Skeletal muscle tissue (tissue), 4 donors: ENCODE results near the gene MORC4. TPM values are rescaled to one million over a fixed set of nuclear protein-coding genes. Genes with fewer than 3 reads are reported as not detected.

Experiments used
- H3K27ac ChIP-seq: one replicate; pipeline ENCODE4 v1.7.0; 2013; ENCODE audit warnings: mild to moderate bottlenecking, low read depth, low read length, inconsistent platforms
- H3K27me3 ChIP-seq, 3 donors: one replicate each; pipeline ENCODE4 v1.7.0; 2013; ENCODE audit warnings: low read length in 3 of 3; ENCODE audit not compliant: control insufficient read depth in 3 of 3, insufficient read depth in 3 of 3
- H3K36me3 ChIP-seq, 3 donors: one replicate each; pipeline ENCODE4 v1.7.0; 2013; ENCODE audit warnings: low read length in 3 of 3; ENCODE audit not compliant: control insufficient read depth in 3 of 3, insufficient read depth in 3 of 3
- H3K4me1 ChIP-seq, 3 donors: one replicate each; pipeline ENCODE4 v1.7.0; 2013; ENCODE audit warnings: low read length in 3 of 3, mild to moderate bottlenecking in 3 of 3; ENCODE audit not compliant: control insufficient read depth in 3 of 3, insufficient read depth in 3 of 3
- H3K4me3 ChIP-seq, 3 donors: one replicate each; pipeline ENCODE4 v1.7.0; 2013; ENCODE audit warnings: low read length in 3 of 3
- H3K9ac ChIP-seq, 3 donors: one replicate each; pipeline ENCODE4 v1.7.0; 2013; ENCODE audit warnings: low read length in 3 of 3, mild to moderate bottlenecking in 3 of 3, moderate library complexity in 2 of 3, low read depth in 1 of 3
- H3K9me3 ChIP-seq, 3 donors: one replicate each; pipeline ENCODE4 v1.7.0; 2013; ENCODE audit warnings: low read length in 3 of 3; ENCODE audit not compliant: control insufficient read depth in 3 of 3
- total RNA-seq: library from RNA; depleted of rRNA; stranded (reverse); fragments of >200 nt; gene quantifications from one replicate; pipeline ENCODE4 v1.2.3, GENCODE V29; 2014
- donor health status: Osteomylitis.

MORC4 gene
- total RNA-seq, 1 donor from 2014 or later = 34.4 TPM

- Histone ChIP-seq H3K4me3 (no peak overlapping the region), H3K36me3 (no peaks in the 10 kb centered on the region), H3K27ac (no peak overlapping the region), H3K9me3 (no peaks in the 10 kb centered on the region), H3K27me3 (peaks cover 0 to 4% (median 0%) of the 10 kb centered on the region in 3 donors), H3K9ac (no peak overlapping the region), H3K4me1 (no peaks in the 10 kb centered on the region)
These were observed 78.4 kb downstream of the MORC4 start for GRCh38 chrX:106921637-106922036.

DNA sequence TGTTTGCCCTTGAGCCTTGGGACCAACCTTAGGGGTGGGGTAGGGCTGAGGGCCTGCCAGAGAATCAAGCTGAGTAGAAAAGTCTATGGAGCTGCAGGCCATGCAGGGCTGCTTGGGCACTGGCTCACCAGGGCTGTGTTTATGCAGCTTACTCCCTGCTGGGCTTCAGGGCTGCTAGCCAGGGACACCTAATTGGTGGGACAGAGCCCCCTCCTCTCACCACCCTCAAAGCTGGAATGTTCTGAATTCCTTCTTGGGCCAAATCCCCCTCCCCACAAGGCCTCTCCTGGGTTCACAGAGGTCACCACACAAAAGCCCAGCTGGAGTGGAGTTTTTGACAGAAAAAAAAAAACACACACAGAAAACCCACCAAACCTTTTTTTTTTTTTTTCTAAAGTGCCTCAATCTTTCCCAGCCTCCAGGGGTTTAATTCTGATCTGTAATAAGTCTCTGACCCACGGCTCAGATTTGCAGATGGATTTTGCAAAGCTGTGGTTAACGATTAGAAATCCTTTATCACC is 80.0 kb downstream of the MORC4 start, which contains the start of gene CLDN2:
Gene CLDN2 (plus strand): TSS at position 471 of the 521 bp plus-strand sequence. CDS start 7,827 bp downstream, outside the sequence.
- H3K9me3 ChIP-seq = no peaks in the 10 kb centered on the region
- no peak within 1 kb of the TSS for H3K9ac ChIP-seq
- H3K27me3 ChIP-seq = peaks cover 0 to 4% (median 0%) of the 10 kb centered on the region in 3 donors
- H3K36me3 ChIP-seq = no peaks in the 10 kb centered on the region
- H3K27ac ChIP-seq = no peak within 1 kb of the TSS
- no peak within 1 kb of the TSS for H3K4me3 ChIP-seq
- no peaks in the 10 kb centered on the region for H3K4me1 ChIP-seq

DNA sequence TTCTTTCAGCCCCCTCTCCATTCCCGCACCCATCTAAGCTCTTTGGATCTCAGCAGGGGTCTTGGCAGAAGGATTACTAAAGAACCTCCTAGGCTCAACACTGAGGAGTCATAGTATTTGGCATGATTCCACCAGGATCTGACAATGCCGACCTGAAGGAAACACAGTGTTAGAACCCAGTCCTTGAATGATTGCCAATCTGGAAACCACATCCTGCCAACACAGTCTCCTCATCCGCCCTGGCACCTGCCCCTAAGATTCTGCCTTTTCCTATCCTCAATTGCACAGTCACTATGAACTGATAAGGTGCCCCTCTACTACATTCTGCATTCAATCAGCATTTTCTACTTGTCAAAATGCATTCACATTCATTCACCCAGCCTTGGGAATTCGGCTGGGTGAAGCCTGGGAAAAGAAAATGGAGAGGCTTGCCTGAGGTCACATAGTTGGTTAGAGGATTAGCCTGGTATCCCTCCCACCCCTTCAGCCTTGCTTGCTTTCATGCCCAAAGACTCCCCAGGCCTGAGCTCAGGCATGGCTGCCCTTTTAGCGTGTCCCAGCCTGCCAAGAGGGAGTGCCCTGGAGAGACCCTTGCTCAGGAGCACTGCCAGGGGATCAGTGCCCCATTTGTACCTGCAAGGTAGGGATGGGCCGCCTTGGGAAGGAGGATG is 82.0 kb downstream of the MORC4 start:
- Histone ChIP-seq H3K9ac (no peak overlapping the region), H3K27ac (no peak overlapping the region), H3K4me1 (no peaks in the 10 kb centered on the region), H3K36me3 (no peaks in the 10 kb centered on the region), H3K9me3 (no peaks in the 10 kb centered on the region), H3K4me3 (no peak overlapping the region), H3K27me3 (peaks cover 0 to 4% (median 0%) of the 10 kb centered on the region in 3 donors)

- Histone ChIP-seq H3K9ac (no peak overlapping the region), H3K9me3 (no peaks in the 10 kb centered on the region), H3K27ac (no peak overlapping the region), H3K4me1 (no peaks in the 10 kb centered on the region), H3K4me3 (no peak overlapping the region), H3K27me3 (peaks cover 0 to 4% (median 0%) of the 10 kb centered on the region in 3 donors), H3K36me3 (no peaks in the 10 kb centered on the region)
These were observed 87.1 kb downstream of the MORC4 start for GRCh38 chrX:106912864-106913263.

DNA sequence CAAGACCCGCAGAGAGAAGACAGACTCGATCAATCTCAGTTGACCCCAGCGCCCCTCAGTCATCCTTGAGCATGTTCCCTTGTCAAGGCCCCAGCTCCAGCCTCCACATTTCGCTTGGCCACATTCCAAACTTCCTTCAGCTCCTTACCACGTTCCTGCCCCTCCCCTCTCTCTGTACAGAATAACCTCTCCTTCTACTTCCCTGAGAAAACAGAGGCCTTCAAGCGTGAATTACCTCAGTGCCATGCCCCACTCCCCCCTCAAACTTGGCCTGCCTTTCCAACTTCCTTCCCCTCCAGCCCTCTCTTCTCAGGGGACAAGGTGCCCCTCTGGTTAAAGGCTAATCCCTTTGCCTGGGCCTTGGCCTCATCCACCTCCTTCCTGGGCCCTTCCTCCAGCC is 93.7 kb downstream of the MORC4 start:
- no peaks in the 10 kb centered on the region for H3K36me3 ChIP-seq
- H3K9ac ChIP-seq = no peak overlapping the region
- peak overlapping the region; percentile 84 for H3K27ac ChIP-seq
- H3K4me1 ChIP-seq = peaks cover 6 to 39% (median 18%) of the 10 kb centered on the region in 3 donors
- no peak overlapping the region for H3K4me3 ChIP-seq
- no peaks in the 10 kb centered on the region for H3K9me3 ChIP-seq
- H3K27me3 ChIP-seq = no peaks in the 10 kb centered on the region

DNA sequence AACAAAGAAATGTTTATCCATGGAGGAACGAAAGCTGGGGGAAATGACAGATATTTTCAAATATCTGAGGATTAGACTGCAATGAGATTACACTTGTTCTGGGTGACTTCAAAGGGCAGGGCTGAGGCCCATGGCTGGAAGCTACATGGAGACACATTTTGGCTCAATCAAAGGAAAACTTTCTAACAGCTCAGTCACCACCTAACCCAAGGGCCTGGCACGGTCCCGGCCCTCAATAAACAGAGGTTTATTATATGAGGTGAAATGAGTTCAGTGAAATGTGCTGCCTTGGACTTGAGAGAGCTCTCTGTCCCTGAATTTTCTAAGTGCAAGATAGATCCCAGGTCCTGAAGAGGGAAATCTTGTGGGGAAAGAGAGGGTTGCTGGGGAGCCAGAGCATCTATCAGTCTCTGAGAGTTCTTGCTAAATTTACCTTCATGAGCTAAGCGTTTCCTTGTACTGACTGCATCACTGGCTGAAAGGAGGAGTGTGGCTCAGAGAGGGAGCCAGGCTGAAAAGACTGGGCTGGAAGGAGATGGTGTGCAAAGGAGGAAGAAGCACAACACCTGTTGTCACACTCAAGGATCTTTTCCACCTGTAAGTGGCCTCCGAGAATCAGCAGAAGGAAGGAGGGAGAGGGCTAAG is 94.8 kb downstream of the MORC4 start:
- no peaks in the 10 kb centered on the region for H3K36me3 ChIP-seq

DNA sequence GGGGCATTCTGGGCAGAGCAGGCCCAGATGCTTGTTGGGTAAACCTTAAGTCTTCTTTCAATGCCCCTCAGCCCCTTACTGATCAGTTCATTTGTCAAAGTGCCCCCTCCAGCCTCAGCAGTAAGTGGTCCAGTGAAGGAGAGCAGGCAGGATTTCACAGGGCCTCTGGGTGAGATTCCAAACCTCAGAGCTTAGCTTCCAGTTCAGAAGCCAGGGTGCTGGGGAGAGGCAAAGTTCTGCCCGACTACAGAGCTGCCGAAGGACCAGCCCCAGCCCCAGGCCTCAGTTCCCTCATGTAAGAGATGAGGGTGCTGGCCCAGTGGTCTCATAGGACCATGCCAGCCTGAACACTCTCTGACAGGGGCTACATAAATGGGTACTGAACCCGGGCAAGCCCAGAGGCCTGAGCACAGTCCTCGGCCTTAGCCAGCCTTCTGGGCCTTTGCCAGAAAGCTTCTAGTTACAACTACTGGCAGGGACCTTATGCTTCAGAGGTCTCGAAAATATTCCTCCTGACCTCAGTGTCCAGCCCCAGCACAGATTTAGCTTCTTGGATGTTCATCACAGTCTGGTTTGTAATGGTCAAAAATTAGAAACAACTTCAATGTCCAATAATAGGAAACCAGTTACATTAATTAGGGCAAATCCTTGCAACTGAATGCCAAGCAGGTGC is 96.0 kb downstream of the MORC4 start:
- H3K36me3 ChIP-seq = no peaks in the 10 kb centered on the region
- peak overlapping the region; percentile 84 for H3K27ac ChIP-seq
- H3K4me1 ChIP-seq = peaks cover 6 to 39% (median 18%) of the 10 kb centered on the region in 3 donors
- H3K27me3 ChIP-seq = no peaks in the 10 kb centered on the region
- peak overlapping the region in 2 of 3 donors; percentile 39 to 45 for H3K9ac ChIP-seq
- H3K4me3 ChIP-seq = no peak overlapping the region
- H3K9me3 ChIP-seq = no peaks in the 10 kb centered on the region

More for the DNA sequence above, 94.8 kb downstream of the MORC4 start:
- no peak overlapping the region for H3K9ac ChIP-seq
- H3K27me3 ChIP-seq = no peaks in the 10 kb centered on the region
- peaks cover 6 to 39% (median 18%) of the 10 kb centered on the region in 3 donors for H3K4me1 ChIP-seq
- H3K9me3 ChIP-seq = no peaks in the 10 kb centered on the region
- no peak overlapping the region for H3K4me3 ChIP-seq
- peak overlapping the region; percentile 84 for H3K27ac ChIP-seq

DNA sequence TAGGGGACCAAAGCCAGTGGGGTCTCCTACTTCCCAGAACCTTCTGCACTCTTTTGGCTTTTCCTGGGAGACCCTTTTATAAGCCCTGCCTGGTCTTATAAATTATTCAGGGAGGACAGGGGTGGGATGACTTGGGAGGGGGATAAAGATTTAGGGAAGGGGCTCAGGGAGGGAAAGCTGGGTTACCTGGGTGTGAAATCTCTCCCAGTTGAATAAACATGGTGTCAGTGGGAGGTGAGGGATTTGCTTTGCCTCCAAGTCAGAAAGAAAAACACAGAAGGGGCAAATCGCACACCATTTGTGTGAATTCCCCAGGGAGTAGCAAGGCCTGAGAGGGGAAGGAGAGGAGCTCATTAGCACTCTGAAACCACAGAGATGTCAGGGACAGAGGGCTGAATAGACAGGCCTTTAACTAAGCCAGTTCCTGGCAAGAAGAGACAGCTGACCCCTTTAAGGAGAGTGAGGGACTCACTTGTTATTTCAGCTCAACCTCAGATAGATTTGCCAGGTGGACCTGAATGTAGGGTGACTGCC is 96.7 kb downstream of the MORC4 start, which contains the start of gene RIPPLY1:
Gene RIPPLY1 (minus strand): TSS at position 51 of the 534 bp plus-strand sequence. CDS start 54 bp downstream, outside the sequence.
- no peak within 1 kb of the TSS for H3K4me3 ChIP-seq
- peak within 1 kb of the TSS; percentile 84 for H3K27ac ChIP-seq
- no peaks in the 10 kb centered on the region for H3K36me3 ChIP-seq
- H3K9ac ChIP-seq = peak within 1 kb of the TSS in 2 of 3 donors; percentile 39 to 45
- peaks cover 6 to 39% (median 18%) of the 10 kb centered on the region in 3 donors for H3K4me1 ChIP-seq
- H3K27me3 ChIP-seq = no peaks in the 10 kb centered on the region
- no peaks in the 10 kb centered on the region for H3K9me3 ChIP-seq

DNA sequence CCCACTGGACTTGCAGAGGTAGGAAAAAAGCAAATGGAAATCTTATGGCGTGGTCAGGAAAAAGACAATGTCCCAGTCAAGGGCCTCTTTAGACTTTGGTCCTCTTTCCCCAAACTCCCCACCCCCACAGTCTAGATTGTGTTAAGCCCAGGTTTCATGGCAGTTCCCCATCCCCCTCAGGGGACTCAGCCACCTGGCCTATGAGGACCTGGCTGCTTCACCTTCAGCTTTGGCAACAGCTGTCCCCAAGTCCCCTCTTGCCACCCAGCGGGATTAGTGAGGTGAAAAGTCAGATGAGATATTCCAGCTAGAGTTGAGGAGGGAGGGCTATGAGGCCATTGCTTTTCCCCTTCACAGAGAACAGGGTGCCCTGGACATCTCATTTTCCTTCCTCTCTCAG is 97.3 kb downstream of the MORC4 start:
- H3K4me3 ChIP-seq = no peak overlapping the region
- no peaks in the 10 kb centered on the region for H3K27me3 ChIP-seq
- H3K36me3 ChIP-seq = no peaks in the 10 kb centered on the region
- peaks cover 6 to 39% (median 18%) of the 10 kb centered on the region in 3 donors for H3K4me1 ChIP-seq
- H3K9me3 ChIP-seq = no peaks in the 10 kb centered on the region
- peak overlapping the region; percentile 84 for H3K27ac ChIP-seq
- peak overlapping the region in 1 of 3 donors; percentile 25 for H3K9ac ChIP-seq
